ENCODE results near the gene CDK17. TPM values are rescaled to one million over a fixed set of nuclear protein-coding genes. Genes with fewer than 3 reads are reported as not detected.

The CDK17 gene
- total RNA-seq, result 54.8 and 70.5 TPM in 2 replicates

GRCh38 chr12:96399919-96400630 lies at the start of gene CDK17:
Gene CDK17, minus strand, starts transcription at chr12:96400439. Its CDS starts 65,603 bp downstream, at chr12:96334836.

Other genes starting within 250 kb of the CDK17 start
- gene ELK3, start 206.1 kb downstream of the CDK17 start, total RNA-seq, result 39.2 and 49.3 TPM in 2 replicates
- gene CFAP54, start 89.1 kb upstream of the CDK17 start, total RNA-seq, result 2.1 and 2.6 TPM in 2 replicates